ENCODE data around the gene ZNF571. TPM values are rescaled to one million over a fixed set of nuclear protein-coding genes. Genes with fewer than 3 reads are reported as not detected.

Gene ZNF571
- total RNA-seq, 6 experiments from 2014 or later, result 1.2 to 3.0 (median 1.7) TPM

- Histone ChIP-seq H3K9me3 (peaks cover 0 to 45% (median 8%) of the 10 kb centered on the region in 4 donors), H3K36me3 (no peaks in the 10 kb centered on the region), H3K27ac (no peak overlapping the region), H3K27me3 (no peaks in the 10 kb centered on the region), H3K4me3 (peak overlapping the region in 1 of 3 donors; percentile 24), H3K4me1 (no peaks in the 10 kb centered on the region)
- 9% methylated on average over 10 of the region's 65 CpGs for WGBS (ENCODE audit: insufficient coverage, low coverage, low lambda C conversion rate, missing lambda C conversion rate)
- peak in 1 of 4 donors; percentile 4 for TF ChIP-seq CTCF (IDR thresholded peaks at IDR 0.05)
- TF ChIP-seq POLR2A (IDR thresholded peaks at IDR 0.05), result no peak
- peak in 2 of 4 donors; percentile 18 to 34 for ATAC-seq
- peak in 2 of 3 donors; percentile 23 to 57 for DNase-seq
- intact Hi-C loops (cut with DNase I), result no loop called here
Measured at GRCh38 chr19:37551129-37551993, 43.2 kb downstream of the ZNF571 start.

- WGBS (ENCODE audit: insufficient coverage, low coverage, low lambda C conversion rate, missing lambda C conversion rate), result 75% methylated on average over 5 of the region's 7 CpGs
- H3K9me3 ChIP-seq, result peaks cover 0 to 40% (median 13%) of the 10 kb centered on the region in 4 donors
- peaks cover 0 to 16% (median 0%) of the 10 kb centered on the region in 4 donors for H3K36me3 ChIP-seq
- H3K27me3 ChIP-seq, result no peaks in the 10 kb centered on the region
- TF ChIP-seq CTCF (IDR thresholded peaks at IDR 0.05), result no peak
- no peak for TF ChIP-seq POLR2A (IDR thresholded peaks at IDR 0.05)
- H3K27ac ChIP-seq, result no peak overlapping the region
- no peak for DNase-seq
- H3K4me3 ChIP-seq, result no peak overlapping the region
- no peak for ATAC-seq
- intact Hi-C loops (cut with DNase I), result no loop called here
- no peaks in the 10 kb centered on the region for H3K4me1 ChIP-seq
Measured at GRCh38 chr19:37537391-37537947, 57.1 kb downstream of the ZNF571 start.

DNA sequence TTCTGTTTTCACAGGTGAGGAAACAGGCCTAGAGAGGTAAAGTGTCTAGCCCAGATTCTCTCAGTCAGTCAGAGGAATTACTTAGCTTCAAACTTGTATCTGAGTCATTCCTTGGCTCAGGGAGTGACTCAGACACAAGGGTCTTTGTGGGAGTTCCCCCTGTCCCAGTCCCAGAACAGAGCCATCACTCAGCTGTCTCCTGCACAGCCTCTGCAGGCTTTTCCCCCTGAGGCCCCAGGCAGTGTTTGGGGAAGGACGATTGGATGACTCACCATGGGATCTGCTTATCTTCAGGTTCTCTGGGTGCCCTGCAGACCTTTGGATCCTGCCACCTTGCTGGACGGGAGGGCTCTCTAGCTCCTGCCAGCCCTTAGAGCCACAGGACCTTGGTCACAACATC is 74.7 kb downstream of the ZNF571 start:
- Histone ChIP-seq H3K27ac (no peak overlapping the region), H3K9me3 (peaks cover 0 to 19% (median 0%) of the 10 kb centered on the region in 4 donors), H3K27me3 (no peaks in the 10 kb centered on the region), H3K4me1 (no peaks in the 10 kb centered on the region), H3K36me3 (peaks cover 0 to 7% (median 0%) of the 10 kb centered on the region in 4 donors), H3K4me3 (no peak overlapping the region)
- intact Hi-C loops (cut with DNase I), result no loop called here
- ATAC-seq (no peak), DNase-seq (no peak)
- no CpG with 5 or more reads among the region's 2 CpGs for WGBS (ENCODE audit: insufficient coverage, low coverage, low lambda C conversion rate, missing lambda C conversion rate)
- no peak for TF ChIP-seq POLR2A (IDR thresholded peaks at IDR 0.05)
- TF ChIP-seq CTCF (IDR thresholded peaks at IDR 0.05), result no peak

Other genes starting within 250 kb of the ZNF571 start
- gene ZNF527, start 223.7 kb downstream of the ZNF571 start, total RNA-seq, result 1 to 10 TPM; 2.2 to 3.4 (median 2.6) TPM
- 1 to 10 TPM; 1.2 to 2.6 (median 1.8) TPM for gene ZNF569, start 127.3 kb downstream of the ZNF571 start, total RNA-seq
- gene ZNF570, start 125.4 kb downstream of the ZNF571 start, total RNA-seq, result 1 to 10 TPM in 5 of 6 experiments, under 1 TPM in 1; 0.93 to 2.0 (median 1.5) TPM
- gene ZNF793, start 87.9 kb downstream of the ZNF571 start, total RNA-seq, result under 1 TPM; 0.18 to 0.80 (median 0.36) TPM
- gene ZNF540, start 84 bp upstream of the ZNF571 start, total RNA-seq, result 1 to 10 TPM in 4 of 6 experiments, under 1 TPM in 2; 0.37 to 2.1 (median 1.1) TPM
- gene ZFP30, start 60.7 kb upstream of the ZNF571 start, total RNA-seq, result 1 to 10 TPM; 2.9 to 5.0 (median 4.0) TPM
- 1 to 10 TPM in 1 of 6 experiments, under 1 TPM in 5; 0.37 to 1.9 (median 0.79) TPM for gene ZNF607, start 125.0 kb upstream of the ZNF571 start, total RNA-seq
- gene ZNF573, start 184.8 kb upstream of the ZNF571 start, total RNA-seq, result 1 to 10 TPM; 1.9 to 7.1 (median 3.3) TPM